HepG2 (cell line): ENCODE data around the gene MAN1A1. TPM values are rescaled to one million over a fixed set of nuclear protein-coding genes. Genes with fewer than 3 reads are reported as not detected.
A peak's percentile ranks its signal among the peaks of the same experiment; 100 is the strongest.

ENCODE experiments used
- CSRNP1 ChIP-seq: sonication (generic); formaldehyde crosslinking; IDR thresholded peaks from 2 replicates; pipeline ENCODE4 v1.8.1; 2023; ENCODE audit warnings: mild to moderate bottlenecking, missing genetic modification reagents
- HNRNPL ChIP-seq: fragments of 200-400 bp; formaldehyde crosslinking; IDR thresholded peaks from 2 replicates; pipeline ENCODE4 v1.6.1; 2017; ENCODE audit warnings: mild to moderate bottlenecking, low read depth, low read length
- KLF9 ChIP-seq: IDR thresholded peaks from 2 replicates; pipeline ENCODE4 v1.6.1; 2016; ENCODE audit warnings: low read depth
- LBX2 ChIP-seq: sonication (generic); formaldehyde crosslinking; IDR thresholded peaks from 2 replicates; pipeline ENCODE4 v1.5.0; 2020; ENCODE audit warnings: missing genetic modification reagents, mild to moderate bottlenecking, borderline replicate concordance
- MEIS1 ChIP-seq: sonication (generic); formaldehyde crosslinking; IDR thresholded peaks from 2 replicates; pipeline ENCODE4 v1.9.0; 2021; ENCODE audit warnings: mild to moderate bottlenecking, missing genetic modification reagents, moderate library complexity, borderline replicate concordance
- MYPOP ChIP-seq: sonication (generic); formaldehyde crosslinking; IDR thresholded peaks from 2 replicates; pipeline ENCODE4 v1.8.1; 2023; ENCODE audit warnings: mild to moderate bottlenecking, moderate library complexity, missing genetic modification reagents
- TBX2 ChIP-seq: sonication (generic); formaldehyde crosslinking; IDR thresholded peaks from 2 replicates; pipeline ENCODE4 v1.5.0; 2020; ENCODE audit warnings: missing genetic modification reagents, mild to moderate bottlenecking, borderline replicate concordance
- TFDP2 ChIP-seq: sonication (generic); formaldehyde crosslinking; IDR thresholded peaks from 2 replicates; pipeline ENCODE4 v1.4.0; 2020; ENCODE audit warnings: missing genetic modification reagents
- ZBTB33 ChIP-seq: sonication (generic); formaldehyde crosslinking; IDR thresholded peaks from 2 replicates; pipeline ENCODE4 v1.4.0; 2020; ENCODE audit warnings: missing genetic modification reagents
- ZBTB42 ChIP-seq: sonication (generic); formaldehyde crosslinking; IDR thresholded peaks from 2 replicates; pipeline ENCODE4 v1.5.0; 2020; ENCODE audit warnings: mild to moderate bottlenecking, missing genetic modification reagents
- ZBTB46 ChIP-seq: sonication (generic); formaldehyde crosslinking; IDR thresholded peaks from 2 replicates; pipeline ENCODE4 v1.4.0; 2020; ENCODE audit warnings: mild to moderate bottlenecking, missing genetic modification reagents, borderline replicate concordance
- ZNF101 ChIP-seq: sonication (generic); formaldehyde crosslinking; IDR thresholded peaks from 2 replicates; pipeline ENCODE4 v1.4.0; 2020; ENCODE audit warnings: mild to moderate bottlenecking, low read depth, missing genetic modification reagents, borderline replicate concordance
- ZNF225 ChIP-seq: sonication (generic); formaldehyde crosslinking; IDR thresholded peaks from 2 replicates; pipeline ENCODE4 v1.4.0; 2020; ENCODE audit warnings: mild to moderate bottlenecking, missing genetic modification reagents
- ZNF260 ChIP-seq: sonication (generic); formaldehyde crosslinking; IDR thresholded peaks from 2 replicates; pipeline ENCODE4 v1.4.0; 2020; ENCODE audit warnings: missing genetic modification reagents, low read depth, mild to moderate bottlenecking, borderline replicate concordance
- ZNF460 ChIP-seq: sonication (generic); formaldehyde crosslinking; IDR thresholded peaks from 2 replicates; pipeline ENCODE4 v1.5.1; 2020; ENCODE audit warnings: missing genetic modification reagents, mild to moderate bottlenecking, borderline replicate concordance
- ZNF564 ChIP-seq: sonication (generic); formaldehyde crosslinking; IDR thresholded peaks from 2 replicates; pipeline ENCODE4 v1.8.1; 2023; ENCODE audit warnings: mild to moderate bottlenecking, missing genetic modification reagents
- ZNF589 ChIP-seq: sonication (generic); formaldehyde crosslinking; conservative IDR thresholded peaks from 2 replicates; pipeline ENCODE4 v1.8.0; 2022; ENCODE audit warnings: mild to moderate bottlenecking, moderate library complexity, missing genetic modification reagents
- ZNF720 ChIP-seq: sonication (generic); formaldehyde crosslinking; IDR thresholded peaks from 2 replicates; pipeline ENCODE4 v1.4.0; 2020; ENCODE audit warnings: missing genetic modification reagents
- ZSCAN29 ChIP-seq: sonication (generic); formaldehyde crosslinking; conservative IDR thresholded peaks from 2 replicates; pipeline ENCODE4 v1.4.0; 2020; ENCODE audit warnings: mild to moderate bottlenecking, missing genetic modification reagents
- polyA plus RNA-seq, 8 experiments: library from polyadenylated mRNA; depleted of rRNA in 3 of 8; stranded (reverse) in 7 of 8; unstranded in 1 of 8; fragments of >200 nt; fragmentation: Illumina TruSeq in 4 of 8; extraction: Trizol in 4 of 8; gene quantifications; 2 replicates each; pipeline versions ENCODE4 v1.2.1 to v1.2.3, GENCODE V29; 2011 to 2016; ENCODE audit warnings: low read depth in 4 of 8, missing spikeins in 1 of 8, mixed read lengths in 1 of 8; ENCODE audit not compliant: insufficient read depth in 1 of 8
- total RNA-seq, 5 experiments: library from RNA; depleted of rRNA; stranded (reverse); fragments of >200 nt; fragmentation: Illumina TruSeq; extraction: Trizol; gene quantifications; 2 replicates each; pipeline ENCODE4 v1.2.3, GENCODE V29; 2016; ENCODE audit warnings: low read depth in 1 of 5

Gene MAN1A1
- total and polyA plus RNA-seq, 2 of the 13 experiments (the other 11 are each of a cell fraction or from before 2014, with no cell fraction given): 156 to 236 TPM

GRCh38 chr6:119171088-119171841 lies 178.3 kb downstream of the MAN1A1 start (continued):
- TF ChIP-seq ZBTB33 (CRISPR knock-in tag): no peak
- 0 out of 2 replicates have a peak, but pooled peaks have one; percentile 41 for TF ChIP-seq KLF9 (CRISPR knock-in tag)
- TF ChIP-seq TBX2 (CRISPR knock-in tag): peak; percentile 74
- TF ChIP-seq TFDP2 (CRISPR knock-in tag): no peak
- TF ChIP-seq LBX2 (CRISPR knock-in tag): no peak
- TF ChIP-seq ZNF720: no peak
- TF ChIP-seq HNRNPL: no peak
- no peak for TF ChIP-seq CSRNP1 (CRISPR knock-in tag)
- no peak for TF ChIP-seq ZNF225 (CRISPR knock-in tag)
- no peak for TF ChIP-seq ZBTB46
- TF ChIP-seq ZNF589 (CRISPR knock-in tag): no peak
- TF ChIP-seq ZNF460: no peak
- peak; percentile 11; the same call in 1 of the 2 replicates for TF ChIP-seq MEIS1
- 0 out of 2 replicates have a peak, but pooled peaks have one; percentile 39 for TF ChIP-seq ZSCAN29 (CRISPR knock-in tag)
- TF ChIP-seq ZNF260: no peak
- no peak for TF ChIP-seq ZBTB42 (CRISPR knock-in tag)
- no peak for TF ChIP-seq ZNF101
- TF ChIP-seq ZNF564 (CRISPR knock-in tag): no peak
- TF ChIP-seq MYPOP (CRISPR knock-in tag): peak; percentile 45; the same call in 1 of the 2 replicates
